H1 (cell line): Measurements from ENCODE around the gene NBPF6. TPM values are rescaled to one million over a fixed set of nuclear protein-coding genes. Genes with fewer than 3 reads are reported as not detected.

Experiments used
- CTCF ChIA-PET: fragments of 300-600 bp; sonication (Branson Sonifier 250); formaldehyde crosslinking; loops from one replicate; lab custom pipeline; 2021; ENCODE audit not compliant: partially characterized antibody; lab: Charles Lee
- POLR2A ChIA-PET: fragments of 300-600 bp; sonication (Branson Sonifier 250); formaldehyde crosslinking; loops from one replicate; lab custom pipeline; 2021; ENCODE audit warnings: inconsistent platforms; ENCODE audit not compliant: partially characterized antibody; lab: Charles Lee
- DNase-seq, 2 experiments: peaks; one replicate each; pipeline versions ENCODE4 v3.0.0 to v3.0.0-alpha.2; 2010 to 2022; ENCODE audit warnings: low spot score in 2 of 2, low read depth in 1 of 2, mixed read lengths in 1 of 2
- FAIRE-seq: peaks from 2 replicates; lab custom pipeline; 2011; peaks lifted over from hg19 to GRCh38; lab: Jason Lieb, UNC
- H2AFZ ChIP-seq: 2 replicates; pipeline ENCODE4 v1.8.1; 2012; ENCODE audit warnings: low read length, inconsistent platforms
- H2AK5ac ChIP-seq: 2 replicates; pipeline ENCODE4 v1.6.1; 2013; ENCODE audit warnings: low read depth, low read length
- H2BK120ac ChIP-seq: replicated peaks from 2 replicates; pipeline ENCODE3; 2013; ENCODE audit warnings: low read depth, low read length, inconsistent platforms
- H2BK12ac ChIP-seq: 2 replicates; pipeline ENCODE4 v1.6.1; 2013; ENCODE audit warnings: low read depth, low read length
- H2BK15ac ChIP-seq: 2 replicates; pipeline ENCODE4 v1.6.1; 2013; ENCODE audit warnings: low read length
- H2BK20ac ChIP-seq: 2 replicates; pipeline ENCODE4 v1.6.1; 2013; ENCODE audit warnings: low read length
- H2BK5ac ChIP-seq: 2 replicates; pipeline ENCODE4 v1.6.1; 2013; ENCODE audit warnings: low read depth, low read length
- H3K14ac ChIP-seq: 2 replicates; pipeline ENCODE4 v1.6.1; 2013; ENCODE audit warnings: inconsistent platforms; ENCODE audit not compliant: insufficient read length
- H3K18ac ChIP-seq: 2 replicates; pipeline ENCODE4 v1.6.1; 2013; ENCODE audit warnings: low read length; ENCODE audit errors: extremely low read depth
- H3K23ac ChIP-seq: 2 replicates; pipeline ENCODE4 v1.6.1; 2013; ENCODE audit warnings: inconsistent platforms; ENCODE audit not compliant: insufficient read length
- H3K23me2 ChIP-seq: 2 replicates; pipeline ENCODE4 v1.6.1; 2013; ENCODE audit warnings: low read depth, low read length
- H3K27ac ChIP-seq: 2 replicates; pipeline ENCODE4 v1.6.1; 2011; ENCODE audit warnings: low read depth, low read length, inconsistent platforms
- H3K27me3 ChIP-seq, 4 experiments: replicated peaks in 1 of 4; 1 replicate in 1 of 4; 2 replicates in 3 of 4; pipeline versions ENCODE4 v1.6.1 to v1.8.1; 2011 to 2013; ENCODE audit warnings: low read length in 3 of 4, mild to moderate bottlenecking in 3 of 4, inconsistent platforms in 2 of 4, mixed read lengths in 2 of 4, moderate library complexity in 1 of 4; ENCODE audit not compliant: control insufficient read depth in 3 of 4, insufficient read depth in 3 of 4; ENCODE audit errors: extremely low read depth in 1 of 4
- H3K36me3 ChIP-seq, 4 experiments: 2 replicates each; pipeline versions ENCODE4 v1.6.1 to v1.8.1; 2011 to 2013; ENCODE audit warnings: mild to moderate bottlenecking in 4 of 4, low read length in 3 of 4, moderate library complexity in 2 of 4, control low read depth in 1 of 4, inconsistent platforms in 1 of 4; ENCODE audit not compliant: insufficient read depth in 4 of 4, control insufficient read depth in 2 of 4
- H3K4ac ChIP-seq: replicated peaks from 2 replicates; pipeline ENCODE3; 2013; ENCODE audit warnings: low read length, low read depth, mixed read lengths, inconsistent platforms; ENCODE audit not compliant: insufficient read length
- H3K4me1 ChIP-seq, 4 experiments: replicated peaks in 1 of 4; 1 replicate in 1 of 4; 2 replicates in 3 of 4; pipeline versions ENCODE4 v1.6.1 to v1.8.1; 2011 to 2013; ENCODE audit warnings: low read length in 3 of 4, inconsistent platforms in 2 of 4, mixed read lengths in 1 of 4; ENCODE audit not compliant: insufficient read depth in 4 of 4, control insufficient read depth in 3 of 4
- H3K4me2 ChIP-seq, 2 experiments: 2 replicates each; pipeline versions ENCODE4 v1.6.1 to v1.8.1; 2011 to 2013; ENCODE audit warnings: low read depth in 2 of 2, low read length in 2 of 2, control low read depth in 1 of 2, inconsistent platforms in 1 of 2, mild to moderate bottlenecking in 1 of 2; ENCODE audit not compliant: insufficient read depth in 1 of 2
- H3K4me3 ChIP-seq, 4 experiments: fragments of 200-600, 300-600 bp in 1 of 4; sonication (generic), shearing (Covaris generic), sonication (Bioruptor Twin) in 1 of 4; 2 replicates each; pipeline versions ENCODE4 v1.5.1 to v1.8.1; 2011 to 2016; ENCODE audit warnings: low read length in 4 of 4, low read depth in 3 of 4, control low read depth in 2 of 4, inconsistent platforms in 2 of 4, mild to moderate bottlenecking in 2 of 4, mixed read lengths in 1 of 4, moderate library complexity in 1 of 4; ENCODE audit not compliant: insufficient read depth in 2 of 4; ENCODE audit errors: extremely low read depth in 1 of 4
- H3K56ac ChIP-seq: replicated peaks from 2 replicates; pipeline ENCODE3; 2013; ENCODE audit warnings: low read depth, mild to moderate bottlenecking, mixed read lengths, low read length, inconsistent platforms; ENCODE audit not compliant: insufficient read length
- H3K79me1 ChIP-seq: 2 replicates; pipeline ENCODE4 v1.6.1; 2013; ENCODE audit warnings: low read depth, low read length, control low read depth
- H3K79me2 ChIP-seq, 2 experiments: 2 replicates each; pipeline versions ENCODE4 v1.6.1 to v1.8.1; 2012 to 2013; ENCODE audit warnings: low read length in 2 of 2, mild to moderate bottlenecking in 2 of 2, inconsistent platforms in 1 of 2; ENCODE audit not compliant: insufficient read depth in 2 of 2, control insufficient read depth in 1 of 2
- H3K9ac ChIP-seq, 4 experiments: replicated peaks in 1 of 4; 1 replicate in 1 of 4; 2 replicates in 3 of 4; pipeline versions ENCODE4 v1.6.1 to v1.8.1; 2011 to 2013; ENCODE audit warnings: low read depth in 3 of 4, low read length in 3 of 4, control low read depth in 2 of 4, mild to moderate bottlenecking in 2 of 4, moderate library complexity in 2 of 4, inconsistent platforms in 1 of 4; ENCODE audit errors: extremely low read depth in 1 of 4
- H3K9me3 ChIP-seq, 2 experiments: 2 replicates each; pipeline versions ENCODE4 v1.6.1 to v1.8.1; 2012 to 2013; ENCODE audit warnings: mild to moderate bottlenecking in 2 of 2, moderate library complexity in 2 of 2, control low read depth in 1 of 2, inconsistent platforms in 1 of 2, low read depth in 1 of 2, low read length in 1 of 2, mixed read lengths in 1 of 2; ENCODE audit not compliant: insufficient read depth in 2 of 2
- H4K20me1 ChIP-seq, 2 experiments: replicated peaks in 1 of 2; 2 replicates each; pipeline versions ENCODE3 to v1.8.1; 2011 to 2013; ENCODE audit warnings: inconsistent platforms in 2 of 2, low read length in 2 of 2, mild to moderate bottlenecking in 1 of 2; ENCODE audit not compliant: insufficient read depth in 2 of 2, control insufficient read depth in 1 of 2
- H4K5ac ChIP-seq: 2 replicates; pipeline ENCODE4 v1.6.1; 2013; ENCODE audit warnings: low read length, low read depth, mixed read lengths, inconsistent platforms; ENCODE audit not compliant: insufficient read length
- H4K8ac ChIP-seq: 2 replicates; pipeline ENCODE4 v1.8.0; 2013; ENCODE audit warnings: mild to moderate bottlenecking, moderate library complexity, low read length, inconsistent platforms; ENCODE audit not compliant: insufficient read depth; ENCODE audit errors: extremely low read depth
- H4K91ac ChIP-seq: replicated peaks from 2 replicates; pipeline ENCODE3; 2013; ENCODE audit warnings: low read length, mixed read lengths, inconsistent platforms; ENCODE audit not compliant: insufficient read length
- WGBS, 2 experiments: shearing (Covaris generic) in 1 of 2; methylation state at CpG; one replicate each; pipeline versions ENCODE4 v1.1.6 to v1.1.7; 2013 to 2015; ENCODE audit warnings: low lambda C conversion rate in 2 of 2, mixed read lengths in 2 of 2, inconsistent platforms in 1 of 2, low coverage in 1 of 2, missing lambda C conversion rate in 1 of 2; ENCODE audit not compliant: insufficient replicate concordance in 2 of 2, insufficient coverage in 1 of 2, insufficient read length in 1 of 2; ENCODE audit errors: extremely low coverage in 1 of 2, missing lambda C conversion rate in 1 of 2; 5-methylcytosine and 5-hydroxymethylcytosine counted together
- polyA plus RNA-seq, 7 experiments: library from polyadenylated mRNA; depleted of rRNA in 3 of 7; stranded (reverse) in 5 of 7; unstranded in 2 of 7; fragments of >200 nt in 5 of 7; fragments of 200-250 nt in 2 of 7; gene quantifications; 1 replicate in 5 of 7; 2 replicates in 1 of 7; 4 replicates in 1 of 7; pipeline versions ENCODE4 v1.2.1 to v1.2.3, GENCODE V29; 2011 to 2013; ENCODE audit warnings: missing spikeins in 2 of 7, mixed read lengths in 2 of 7
- total RNA-seq: library from RNA; stranded (reverse); fragmentation: NEBNext Ultra II Directional; extraction: Animal tissue kit (Norgen Biotek cat#: 25700); gene quantifications from 2 replicates; pipeline ENCODE4 v1.2.1, GENCODE V29; 2021

NBPF6 gene
- total and polyA plus RNA-seq, 2 of the 8 experiments (the other 6 are each of a cell fraction or from before 2014, with no cell fraction given): not detected

DNA sequence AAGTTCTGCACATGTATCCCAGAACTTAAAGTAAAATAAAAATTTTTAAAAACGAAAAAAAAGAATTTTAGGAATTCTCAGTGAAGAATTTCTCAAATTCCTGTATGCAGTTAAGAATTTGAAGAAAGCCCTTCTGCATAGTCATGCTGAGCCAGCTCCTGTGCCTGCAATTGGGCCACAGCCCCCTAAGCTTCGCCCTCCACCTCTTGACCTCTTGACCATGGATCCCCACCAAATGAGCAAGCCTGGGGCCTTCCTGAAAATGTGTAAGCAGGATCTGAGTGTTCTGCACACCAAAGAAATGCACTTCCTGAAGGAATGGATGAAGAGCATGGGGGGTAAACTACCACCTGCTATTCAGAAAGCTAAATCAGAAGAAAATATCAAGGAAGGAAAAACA is 52.0 kb downstream of the NBPF6 start:
- WGBS, 2 experiments: 78% methylated on average over 2 of the region's 2 CpGs; no CpG with 5 or more reads in 1 of the 2 experiments
- H3K79me2 ChIP-seq: no peaks in the 10 kb centered on the region
- H3K79me1 ChIP-seq: no peaks in the 10 kb centered on the region
- CTCF ChIA-PET: interaction anchor here (0.8 to 2.3 kb wide), 5 partner anchors 11 to 207 kb away, joined by 3 to 13 read pairs (median 3); partner anchors contain the start of gene EEIG2
- H3K9me3 ChIP-seq: no peaks in the 10 kb centered on the region
- H2BK120ac ChIP-seq: no peak overlapping the region
- no peak overlapping the region for H4K5ac ChIP-seq
- H2BK5ac ChIP-seq: no peak overlapping the region
- H3K4me2 ChIP-seq: no peak overlapping the region
- H3K4me1 ChIP-seq: peaks cover 0 to 7% (median 0%) of the 10 kb centered on the region in 4 experiments; a peak in 1 of 7 replicates
- H3K4ac ChIP-seq: no peak overlapping the region
- no peak overlapping the region for H2BK20ac ChIP-seq
- no peak overlapping the region for H3K14ac ChIP-seq
- no peak overlapping the region for H3K18ac ChIP-seq
- H3K27me3 ChIP-seq: no peaks in the 10 kb centered on the region
- H3K36me3 ChIP-seq: no peaks in the 10 kb centered on the region
- POLR2A ChIA-PET: interaction anchor here (1.2 kb wide), 1 partner anchor 58 kb away, joined by 3 read pairs; the partner anchor contains the start of gene EEIG2
- no peak overlapping the region for H3K23ac ChIP-seq
- H4K20me1 ChIP-seq: no peaks in the 10 kb centered on the region
- H4K91ac ChIP-seq: no peak overlapping the region
- no peak overlapping the region for H3K56ac ChIP-seq
- no peak overlapping the region for H4K8ac ChIP-seq
- FAIRE-seq (no peak), DNase-seq (no peak)
- no peak overlapping the region for H2AFZ ChIP-seq
- no peak overlapping the region; the same call in 1 of the 2 replicates for H2BK12ac ChIP-seq
- H3K4me3 ChIP-seq: no peak overlapping the region
- H3K27ac ChIP-seq: no peak overlapping the region
- H3K23me2 ChIP-seq: peaks cover 4% of the 10 kb centered on the region; the same call in 1 of the 2 replicates
- no peak overlapping the region for H2BK15ac ChIP-seq
- no peak overlapping the region for H3K9ac ChIP-seq
- H2AK5ac ChIP-seq: no peak overlapping the region
